GM12878 (cell line): Measurements from ENCODE around the gene RAP1GAP. TPM values are rescaled to one million over a fixed set of nuclear protein-coding genes. Genes with fewer than 3 reads are reported as not detected.

Experiments used
- ATAC-seq: fragments of 200-7000 bp; cut with Tn5 transposase; 3 replicates; pipeline ENCODE4 v1.9.1; 2020; ENCODE audit warnings: mild to moderate bottlenecking, moderate library complexity
- BruUV-seq: library from RNA; stranded (reverse); fragments of 400-500 nt; replicated peaks from 2 replicates; lab custom pipeline; 2021; lab: Mats Ljungman, UMichigan
- CTCF ChIA-PET: fragments of 300-600 bp; sonication (Branson Sonifier 250); formaldehyde crosslinking; extraction: SDS; loops from one replicate; lab custom pipeline; 2021; ENCODE audit warnings: inconsistent platforms; lab: Yijun Ruan, JAX
- POLR2A ChIA-PET: fragments of 350-600 bp; formaldehyde crosslinking; extraction: SDS; loops from one replicate; lab custom pipeline; 2021; ENCODE audit warnings: inconsistent platforms; lab: Charles Lee
- RAD21 ChIA-PET: fragments of 300-600 bp; sonication (Branson Sonifier 250); formaldehyde crosslinking; loops from one replicate; lab custom pipeline; 2023; ENCODE audit warnings: antibody characterized with exemption; ENCODE audit not compliant: unreplicated experiment; lab: Charles Lee
- SMC1A ChIA-PET: fragments of 300-600 bp; sonication (Branson Sonifier 250); formaldehyde crosslinking; loops from one replicate; lab custom pipeline; 2023; ENCODE audit not compliant: unreplicated experiment, uncharacterized antibody; lab: Charles Lee
- DNase-seq: peaks from one replicate; pipeline ENCODE4 v3.0.0-alpha.2; 2011; ENCODE audit warnings: low read depth, low spot score
- FAIRE-seq: peaks from 3 replicates; lab custom pipeline; 2011; peaks lifted over from hg19 to GRCh38; lab: Jason Lieb, UNC
- H2AFZ ChIP-seq: 2 replicates; pipeline ENCODE4 v1.6.0; 2011; ENCODE audit warnings: low read depth, low read length, control low read depth; ENCODE audit not compliant: control insufficient read depth
- H3K27ac ChIP-seq: 2 replicates; pipeline ENCODE4 v1.5.1; 2011; ENCODE audit warnings: control low read depth; ENCODE audit not compliant: control insufficient read depth, insufficient read depth
- H3K27me3 ChIP-seq, 2 experiments: replicated peaks in 1 of 2; 2 replicates each; pipeline versions ENCODE4 v1.6.0 to v1.6.1; 2011; ENCODE audit warnings: low read length in 1 of 2; ENCODE audit not compliant: control insufficient read depth in 2 of 2, insufficient read depth in 2 of 2
- H3K36me3 ChIP-seq, 2 experiments: 2 replicates each; pipeline ENCODE4 v1.5.1; 2011; ENCODE audit warnings: low read length in 1 of 2; ENCODE audit not compliant: control insufficient read depth in 2 of 2, insufficient read depth in 2 of 2
- H3K4me1 ChIP-seq: 2 replicates; pipeline ENCODE4 v1.6.1; 2011; ENCODE audit warnings: mild to moderate bottlenecking, low read length, moderate library complexity, mixed read lengths; ENCODE audit not compliant: control insufficient read depth, insufficient read depth
- H3K4me2 ChIP-seq: 2 replicates; pipeline ENCODE4 v1.6.0; 2011; ENCODE audit warnings: control low read depth; ENCODE audit not compliant: control insufficient read depth, insufficient read depth
- H3K4me3 ChIP-seq: fragments of 200-600 bp; sonication (generic); 2 replicates; pipeline ENCODE4 v1.5.1; 2016
- H3K79me2 ChIP-seq: 2 replicates; pipeline ENCODE4 v1.6.0; 2011; ENCODE audit warnings: low read length; ENCODE audit not compliant: control insufficient read depth, insufficient read depth
- H3K9ac ChIP-seq: 2 replicates; pipeline ENCODE4 v1.8.0; 2011; ENCODE audit warnings: low read length, control low read depth, mixed read lengths; ENCODE audit not compliant: control insufficient read depth, insufficient read depth
- H3K9me3 ChIP-seq: replicated peaks from 3 replicates; pipeline ENCODE4 v1.5.1; 2011; ENCODE audit warnings: mild to moderate bottlenecking, low read length; ENCODE audit not compliant: control insufficient read depth, insufficient read depth
- H4K20me1 ChIP-seq: 2 replicates; pipeline ENCODE4 v1.6.0; 2011; ENCODE audit not compliant: control insufficient read depth, insufficient read depth
- DPF2 ChIP-seq: fragments of 450-650 bp; IDR thresholded peaks from 2 replicates; pipeline ENCODE4 v1.6.1; 2017; ENCODE audit warnings: mild to moderate bottlenecking
- EZH2 ChIP-seq: IDR thresholded peaks from 2 replicates; pipeline ENCODE4 v1.6.1; 2012; ENCODE audit warnings: low read depth, mild to moderate bottlenecking, control low read depth, inconsistent platforms, low read length, borderline replicate concordance; ENCODE audit not compliant: control insufficient read depth
- HCFC1 ChIP-seq: fragments of 150-350 bp; IDR thresholded peaks from 2 replicates; pipeline ENCODE4 v1.6.1; 2014; ENCODE audit warnings: low read length
- HDGF ChIP-seq: fragments of 450-650 bp; IDR thresholded peaks from 2 replicates; pipeline ENCODE4 v1.6.1; 2016; ENCODE audit warnings: antibody characterized with exemption
- HSF1 ChIP-seq: fragments of 150-350 bp; IDR thresholded peaks from 2 replicates; pipeline ENCODE4 v1.6.1; 2014; ENCODE audit warnings: mild to moderate bottlenecking, low read depth, low read length
- PAX8 ChIP-seq: fragments of 450-650 bp; IDR thresholded peaks from 2 replicates; pipeline ENCODE4 v1.6.1; 2017; ENCODE audit warnings: mild to moderate bottlenecking, moderate library complexity
- PKNOX1 ChIP-seq: fragments of 450-650 bp; IDR thresholded peaks from 2 replicates; pipeline ENCODE4 v1.6.1; 2016; ENCODE audit warnings: mild to moderate bottlenecking
- REST ChIP-seq: IDR thresholded peaks from 2 replicates; pipeline ENCODE4 v1.6.1; 2012; ENCODE audit warnings: mild to moderate bottlenecking, low read depth, low read length
- RUNX3 ChIP-seq: IDR thresholded peaks from 2 replicates; pipeline ENCODE4 v1.6.1; 2012; ENCODE audit warnings: low read length, inconsistent platforms
- SIX5 ChIP-seq: IDR thresholded peaks from 2 replicates; pipeline ENCODE4 v1.6.1; 2011; ENCODE audit warnings: mild to moderate bottlenecking, low read depth, low read length, moderate library complexity; ENCODE audit not compliant: severe bottlenecking
- TCF12 ChIP-seq: IDR thresholded peaks from 2 replicates; pipeline ENCODE4 v1.6.1; 2011; ENCODE audit warnings: low read depth, mild to moderate bottlenecking, low read length
- YY1 ChIP-seq: IDR thresholded peaks from 2 replicates; pipeline ENCODE4 v1.6.1; 2011; ENCODE audit warnings: low read depth, mild to moderate bottlenecking, low read length
- WGBS: methylation state at CpG from one replicate; pipeline ENCODE4 v1.1.6; 2016; ENCODE audit warnings: low lambda C conversion rate; ENCODE audit not compliant: insufficient replicate concordance, insufficient coverage; ENCODE audit errors: missing lambda C conversion rate; 5-methylcytosine and 5-hydroxymethylcytosine counted together
- in situ Hi-C: fragments of 300-500 bp; cut with MboI; formaldehyde crosslinking; loops from 9 replicates; pipeline ENCODE4 v1.14.3; 2018; ENCODE audit warnings: mixed read lengths
- intact Hi-C: fragments of 100-400 bp; cut with micrococcal nuclease; formaldehyde crosslinking; loops from one replicate; pipeline ENCODE4 v1.14.2; 2022; ENCODE audit not compliant: unreplicated experiment
- polyA plus RNA-seq, 11 experiments: library from polyadenylated mRNA; depleted of rRNA in 4 of 11; unstranded in 6 of 11; stranded (reverse) in 5 of 11; fragments of >200 nt; fragmentation: Nextera tagmentation in 4 of 11; fragmentation: Illumina TruSeq in 1 of 11; extraction: Ambion mirVana in 4 of 11; extraction: Trizol in 1 of 11; gene quantifications; 1 replicate in 1 of 11; 2 replicates in 10 of 11; pipeline versions ENCODE4 v1.2.1 to v1.2.3, GENCODE V29; 2011 to 2016; ENCODE audit warnings: inconsistent platforms in 2 of 11, missing spikeins in 2 of 11, low read depth in 1 of 11
- total RNA-seq, 4 experiments: library from RNA; depleted of rRNA in 3 of 4; stranded (reverse); fragments of >200 nt in 3 of 4; fragmentation: Illumina TruSeq in 1 of 4; extraction: Trizol in 1 of 4; gene quantifications; 2 replicates each; pipeline versions ENCODE4 v1.2.1 to v1.2.3, GENCODE V29; 2013 to 2021

The RAP1GAP gene
- total and polyA plus RNA-seq, 10 of the 15 experiments (the other 5 are each of a cell fraction or from before 2014, with no cell fraction given) = 0.04 to 0.96 (median 0.09) TPM; not detected in 3

GRCh38 chr1:21624571-21625389 is 44.4 kb downstream of the RAP1GAP start:
- H3K9ac ChIP-seq = no peak overlapping the region
- CTCF ChIA-PET = interaction anchor here (0.6 to 0.8 kb wide), 2 partner anchors 28 to 29 kb away, joined by 3 read pairs; no protein-coding TSS in a partner anchor
- WGBS = 22% methylated on average over 11 of the region's 11 CpGs
- intact Hi-C loops (no loop called here), in situ Hi-C loops (no loop called here)
- SMC1A ChIA-PET = no interaction called here
- no peak overlapping the region for H3K4me2 ChIP-seq
- TF ChIP-seq HSF1 = no peak
- no peak for TF ChIP-seq SIX5
- TF ChIP-seq TCF12 = no peak
- TF ChIP-seq YY1 = no peak
- no peak for TF ChIP-seq PKNOX1
- TF ChIP-seq HCFC1 = no peak
- no peak for TF ChIP-seq REST
- no peak for TF ChIP-seq HDGF
- TF ChIP-seq EZH2 = no peak
- TF ChIP-seq PAX8 = no peak
- TF ChIP-seq RUNX3 = no peak
- TF ChIP-seq DPF2 = no peak
- BruUV-seq = no TSS peak
- no peak overlapping the region for H3K4me3 ChIP-seq
- H3K36me3 ChIP-seq = no peaks in the 10 kb centered on the region
- H2AFZ ChIP-seq = no peak overlapping the region
- DNase-seq (no peak), FAIRE-seq (no peak), ATAC-seq (no peak)
- H4K20me1 ChIP-seq = no peaks in the 10 kb centered on the region
- H3K27ac ChIP-seq = no peak overlapping the region
- RAD21 ChIA-PET = interaction anchor here (0.6 kb wide), 1 partner anchor 101 kb away, joined by 4 read pairs; no protein-coding TSS in a partner anchor
- peaks cover 1 to 2% of the 10 kb centered on the region in 2 experiments; a peak in 2 of 4 replicates for H3K27me3 ChIP-seq
- no peaks in the 10 kb centered on the region for H3K4me1 ChIP-seq
- H3K9me3 ChIP-seq = no peaks in the 10 kb centered on the region
- no peaks in the 10 kb centered on the region for H3K79me2 ChIP-seq
- POLR2A ChIA-PET = no interaction called here
